Tibial nerve (tissue), 4 donors: ENCODE results near the gene CYSRT1.

ENCODE experiments used
- CTCF ChIP-seq, 5 experiments: fragments of 200-600 bp in 3 of 5; fragments of 450-650 bp in 2 of 5; sonication (generic) in 3 of 5; IDR thresholded peaks; one replicate each; pipeline ENCODE4 v1.5.1; 2016 to 2019; ENCODE audit warnings: antibody characterized with exemption in 5 of 5, mild to moderate bottlenecking in 3 of 5, moderate library complexity in 2 of 5
- EP300 ChIP-seq, 2 donors: sonication (generic); formaldehyde crosslinking; IDR thresholded peaks; one replicate each; pipeline ENCODE4 v1.6.1; 2017; ENCODE audit warnings: antibody characterized with exemption in 2 of 2, mild to moderate bottlenecking in 1 of 2
- POLR2A ChIP-seq, 2 donors: fragments of 450-650 bp; IDR thresholded peaks; one replicate each; pipeline ENCODE4 v1.6.1; 2017; ENCODE audit warnings: antibody characterized with exemption in 2 of 2, mild to moderate bottlenecking in 2 of 2, moderate library complexity in 2 of 2

DNA sequence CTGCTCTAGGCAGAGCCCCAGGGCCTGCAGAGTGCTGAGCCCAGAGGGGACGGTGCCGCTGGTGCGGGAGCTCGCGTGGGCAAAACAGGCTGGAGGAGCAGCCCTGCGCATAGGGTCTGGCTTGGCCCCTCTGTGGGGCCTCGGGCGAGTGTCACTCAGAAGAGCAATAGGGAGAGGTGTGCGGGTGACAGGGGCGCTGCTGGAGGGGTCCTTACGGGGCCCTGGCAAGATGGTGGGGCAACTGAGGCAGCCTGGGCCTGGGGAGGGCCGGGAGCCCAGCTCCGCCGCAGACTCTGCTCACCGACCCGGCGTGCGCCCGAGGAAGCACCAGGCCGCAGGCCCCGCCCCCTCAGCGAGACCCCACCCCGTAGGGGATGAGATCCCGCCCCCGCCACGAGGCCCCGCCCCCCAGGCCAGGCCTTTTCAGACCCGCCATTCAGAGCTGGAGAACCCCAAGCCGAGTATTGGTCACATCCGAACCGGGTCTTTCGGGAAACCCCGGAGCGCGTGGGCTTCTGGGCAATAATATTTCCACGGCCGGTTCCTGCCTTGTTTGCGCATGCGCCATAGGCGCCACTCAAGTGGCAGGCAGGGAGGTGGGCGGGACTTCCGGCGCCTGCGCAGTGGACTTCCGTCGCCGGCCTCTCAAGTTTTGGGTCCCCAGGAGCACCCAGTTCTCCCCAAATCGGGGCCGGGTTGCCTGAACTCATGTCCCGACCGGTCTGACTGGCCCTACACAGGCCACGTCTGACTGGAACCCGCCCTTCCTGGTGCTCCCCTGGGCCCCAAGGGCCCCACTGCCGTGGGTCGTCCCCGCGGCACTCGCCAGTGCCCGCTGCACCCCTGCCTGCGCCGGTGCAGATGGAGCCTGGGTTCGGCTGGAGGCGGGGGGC lies 1.6 kb upstream of the CYSRT1 start:
- TF ChIP-seq POLR2A (IDR thresholded peaks at IDR 0.05) = peak in 1 of 2 donors; percentile 24
- peak in 1 of 5 experiments; percentile 38 for TF ChIP-seq CTCF (IDR thresholded peaks at IDR 0.05)
- TF ChIP-seq EP300 (IDR thresholded peaks at IDR 0.05) = peak; percentile 79 to 93
